GM12878 (cell line): ENCODE measurements around the gene WDTC1.

Experiments used
- FOS ChIP-seq: IDR thresholded peaks from 3 replicates; pipeline ENCODE4 v1.6.1; 2011; ENCODE audit warnings: borderline replicate concordance; ENCODE audit not compliant: insufficient read length; ENCODE audit errors: extremely low read depth
- FOXM1 ChIP-seq: IDR thresholded peaks from 2 replicates; pipeline ENCODE4 v1.6.1; 2012; ENCODE audit warnings: low read depth, mild to moderate bottlenecking, inconsistent platforms, low read length, moderate library complexity
- KDM1A ChIP-seq: fragments of 200-600 bp; sonication (generic); IDR thresholded peaks from 2 replicates; pipeline ENCODE4 v1.6.1; 2016; ENCODE audit warnings: borderline replicate concordance
- MAX ChIP-seq: IDR thresholded peaks from 2 replicates; pipeline ENCODE4 v1.6.1; 2012; ENCODE audit warnings: low read depth, low read length, improper control_type of control experiment
- MTA2 ChIP-seq: fragments of 450-650 bp; IDR thresholded peaks from 2 replicates; pipeline ENCODE4 v1.6.1; 2016; ENCODE audit warnings: low read depth, mild to moderate bottlenecking, moderate library complexity
- MXI1 ChIP-seq: fragments of 150-350 bp; IDR thresholded peaks from 2 replicates; pipeline ENCODE4 v1.6.1; 2011; ENCODE audit warnings: low read depth, mild to moderate bottlenecking, inconsistent platforms, low read length, improper control_type of control experiment
- TCF12 ChIP-seq: IDR thresholded peaks from 2 replicates; pipeline ENCODE4 v1.6.1; 2011; ENCODE audit warnings: low read depth, mild to moderate bottlenecking, low read length
- WRNIP1 ChIP-seq: IDR thresholded peaks from 2 replicates; pipeline ENCODE4 v1.6.1; 2011; ENCODE audit warnings: low read depth, low read length, improper control_type of control experiment, borderline replicate concordance
- YY1 ChIP-seq: IDR thresholded peaks from 2 replicates; pipeline ENCODE4 v1.6.1; 2011; ENCODE audit warnings: low read depth, mild to moderate bottlenecking, low read length
- TF ChIP-seq, protein P1 (sequence below), 3 experiments: IDR thresholded peaks in 2 of 3; conservative IDR thresholded peaks in 1 of 3; 2 replicates each; pipeline ENCODE4 v1.5.1; 2011; ENCODE audit warnings: low read depth in 3 of 3, low read length in 3 of 3, mild to moderate bottlenecking in 3 of 3, control low read depth in 2 of 3, moderate library complexity in 2 of 3, inconsistent platforms in 1 of 3, mixed read lengths in 1 of 3; ENCODE audit not compliant: control insufficient read depth in 2 of 3, insufficient read depth in 1 of 3; ENCODE audit errors: extremely low read depth in 1 of 3
- TF ChIP-seq, protein P2 (sequence below): fragments of 450-650 bp; IDR thresholded peaks from 2 replicates; pipeline ENCODE4 v1.6.1; 2017; ENCODE audit warnings: borderline replicate concordance

- TF ChIP-seq MAX (no peak), MXI1 (no peak), WRNIP1 (no peak), YY1 (no peak), TCF12 (no peak), FOS (no peak), FOXM1 (no peak), KDM1A (no peak), MTA2 (no peak)
- TF ChIP-seq, protein P1, sequence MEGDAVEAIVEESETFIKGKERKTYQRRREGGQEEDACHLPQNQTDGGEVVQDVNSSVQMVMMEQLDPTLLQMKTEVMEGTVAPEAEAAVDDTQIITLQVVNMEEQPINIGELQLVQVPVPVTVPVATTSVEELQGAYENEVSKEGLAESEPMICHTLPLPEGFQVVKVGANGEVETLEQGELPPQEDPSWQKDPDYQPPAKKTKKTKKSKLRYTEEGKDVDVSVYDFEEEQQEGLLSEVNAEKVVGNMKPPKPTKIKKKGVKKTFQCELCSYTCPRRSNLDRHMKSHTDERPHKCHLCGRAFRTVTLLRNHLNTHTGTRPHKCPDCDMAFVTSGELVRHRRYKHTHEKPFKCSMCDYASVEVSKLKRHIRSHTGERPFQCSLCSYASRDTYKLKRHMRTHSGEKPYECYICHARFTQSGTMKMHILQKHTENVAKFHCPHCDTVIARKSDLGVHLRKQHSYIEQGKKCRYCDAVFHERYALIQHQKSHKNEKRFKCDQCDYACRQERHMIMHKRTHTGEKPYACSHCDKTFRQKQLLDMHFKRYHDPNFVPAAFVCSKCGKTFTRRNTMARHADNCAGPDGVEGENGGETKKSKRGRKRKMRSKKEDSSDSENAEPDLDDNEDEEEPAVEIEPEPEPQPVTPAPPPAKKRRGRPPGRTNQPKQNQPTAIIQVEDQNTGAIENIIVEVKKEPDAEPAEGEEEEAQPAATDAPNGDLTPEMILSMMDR (IDR thresholded peaks at IDR 0.05 in 2 of 3, conservative IDR thresholded peaks at IDR 0.05 in 1 of 3; ENCODE audit: control insufficient read depth in 2 of 3, extremely low read depth in 1 of 3, insufficient read depth in 1 of 3, low read depth in 3 of 3, low read length in 3 of 3) = no peak
- TF ChIP-seq, protein P2, sequence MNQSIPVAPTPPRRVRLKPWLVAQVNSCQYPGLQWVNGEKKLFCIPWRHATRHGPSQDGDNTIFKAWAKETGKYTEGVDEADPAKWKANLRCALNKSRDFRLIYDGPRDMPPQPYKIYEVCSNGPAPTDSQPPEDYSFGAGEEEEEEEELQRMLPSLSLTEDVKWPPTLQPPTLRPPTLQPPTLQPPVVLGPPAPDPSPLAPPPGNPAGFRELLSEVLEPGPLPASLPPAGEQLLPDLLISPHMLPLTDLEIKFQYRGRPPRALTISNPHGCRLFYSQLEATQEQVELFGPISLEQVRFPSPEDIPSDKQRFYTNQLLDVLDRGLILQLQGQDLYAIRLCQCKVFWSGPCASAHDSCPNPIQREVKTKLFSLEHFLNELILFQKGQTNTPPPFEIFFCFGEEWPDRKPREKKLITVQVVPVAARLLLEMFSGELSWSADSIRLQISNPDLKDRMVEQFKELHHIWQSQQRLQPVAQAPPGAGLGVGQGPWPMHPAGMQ = no peak
Observed at GRCh38 chr1:27338751-27339150, 104.3 kb downstream of the WDTC1 start.
